Activated CD4-positive, alpha-beta T cell treated with anti-CD3 and anti-CD28 coated beads, Interleukin-2, amount 50 U/mL, for 48 hours (primary cell): Measurements from ENCODE around the gene GAS6.

Experiments used
- DNase-seq, 2 experiments: peaks; one replicate each; pipeline ENCODE4 v3.0.0-alpha.2; 2020

Gene GAS6

GRCh38 chr13:113786262-113786841 is 77.5 kb downstream of the GAS6 start:
- no peak for DNase-seq

DNA sequence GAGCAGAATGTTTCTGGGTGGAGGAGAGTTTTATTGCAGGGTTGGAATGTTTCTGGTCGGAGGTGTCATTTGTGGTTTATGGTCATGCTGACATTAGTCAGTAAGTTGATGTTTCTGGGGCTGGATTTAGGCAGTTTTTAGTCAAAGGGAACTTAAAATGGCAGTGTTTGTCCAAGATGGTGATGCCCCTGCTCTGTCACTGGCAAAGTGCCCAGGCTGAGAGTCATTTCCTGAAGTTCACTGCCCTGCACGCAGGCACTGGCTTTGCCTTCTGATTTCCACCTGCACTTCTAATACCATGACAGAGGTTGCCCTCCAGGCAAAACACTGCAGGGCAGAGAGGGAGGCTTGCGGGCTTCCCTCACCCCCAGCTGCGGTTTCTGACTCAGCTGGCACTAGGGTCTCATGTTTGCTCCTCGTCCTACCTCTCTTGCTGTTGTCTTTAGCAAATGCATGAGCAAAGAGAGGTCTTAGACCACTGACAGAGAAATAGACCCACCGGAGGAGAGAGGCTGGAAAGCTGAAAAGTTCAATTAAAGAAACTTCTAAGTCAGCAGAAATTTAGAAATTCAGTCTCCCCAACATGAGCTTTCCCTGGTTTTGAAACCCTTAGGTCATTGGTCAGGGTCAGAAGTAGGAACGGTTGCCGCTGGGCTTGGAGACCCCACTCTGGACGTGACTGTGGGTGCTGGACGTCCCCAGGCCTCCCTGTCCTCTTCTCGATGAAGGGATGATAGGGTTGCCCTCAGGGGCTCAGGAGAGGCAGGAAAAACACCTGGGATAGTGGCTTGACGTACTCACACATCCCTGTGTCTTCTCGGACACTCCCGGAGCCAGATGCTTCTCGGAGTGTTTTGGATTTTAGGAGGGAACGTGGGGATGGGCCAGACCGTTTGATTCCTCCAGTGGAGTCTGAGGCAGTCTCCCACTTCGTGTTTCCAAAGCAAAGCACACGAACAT is 78.5 kb downstream of the GAS6 start:
- peak; percentile 28 to 46 for DNase-seq

DNA sequence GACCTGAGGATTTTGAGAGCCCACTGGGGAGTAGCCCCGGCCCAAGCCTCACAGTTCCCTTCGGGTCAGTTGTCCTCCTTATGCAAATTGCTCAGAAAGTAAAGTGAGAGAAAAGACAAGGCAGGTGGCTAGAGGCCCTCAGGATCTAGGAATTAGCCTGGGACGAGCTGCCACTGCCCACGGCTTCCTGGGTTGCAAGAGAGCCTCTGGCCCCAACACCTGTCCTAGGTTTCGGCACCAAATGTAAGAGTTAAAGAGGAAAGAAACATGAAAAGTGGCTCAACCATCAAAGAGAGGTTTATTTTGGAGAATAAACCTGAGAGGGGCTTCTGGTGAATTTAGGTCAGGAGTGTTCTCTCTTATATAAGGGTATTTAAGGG is 79.2 kb downstream of the GAS6 start:
- no peak for DNase-seq

DNA sequence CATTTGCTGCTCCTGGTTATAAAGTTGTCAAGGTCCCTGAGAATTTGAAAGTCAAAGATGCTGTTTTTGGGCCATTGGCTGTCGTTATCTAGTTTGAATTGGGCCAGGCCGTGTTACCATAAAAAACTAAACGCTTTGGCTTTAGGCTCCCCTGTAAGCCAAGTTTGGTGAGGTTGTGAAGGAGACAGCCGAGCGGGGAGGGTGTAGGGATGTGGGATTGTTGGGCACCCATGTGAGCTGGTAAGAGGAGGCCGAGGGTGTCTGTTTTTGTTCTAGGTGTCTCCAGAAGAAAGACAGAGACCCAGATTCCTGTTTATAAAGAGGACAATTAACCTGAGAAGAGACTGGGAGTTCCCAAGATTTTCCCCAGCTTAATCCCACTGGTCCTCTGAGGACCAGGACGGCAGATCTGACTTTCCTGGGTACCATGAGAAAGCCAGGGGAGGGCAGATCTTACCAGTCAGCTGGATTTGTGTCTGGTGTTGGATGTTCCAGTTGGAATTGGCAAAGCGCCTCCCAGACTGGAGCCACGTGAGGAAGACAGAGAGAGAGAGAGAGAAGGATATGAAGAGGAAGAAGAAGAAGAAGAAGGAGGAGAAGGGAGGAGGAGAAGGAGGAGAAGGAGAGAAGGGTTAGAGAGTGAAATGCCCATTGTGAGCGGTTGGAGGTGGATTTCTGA is 79.8 kb downstream of the GAS6 start:
- no peak for DNase-seq

GRCh38 chr13:113783200-113783881 is 80.5 kb downstream of the GAS6 start:
- DNase-seq: no peak

GRCh38 chr13:113782472-113782871 is 81.4 kb downstream of the GAS6 start:
- DNase-seq: no peak

DNA sequence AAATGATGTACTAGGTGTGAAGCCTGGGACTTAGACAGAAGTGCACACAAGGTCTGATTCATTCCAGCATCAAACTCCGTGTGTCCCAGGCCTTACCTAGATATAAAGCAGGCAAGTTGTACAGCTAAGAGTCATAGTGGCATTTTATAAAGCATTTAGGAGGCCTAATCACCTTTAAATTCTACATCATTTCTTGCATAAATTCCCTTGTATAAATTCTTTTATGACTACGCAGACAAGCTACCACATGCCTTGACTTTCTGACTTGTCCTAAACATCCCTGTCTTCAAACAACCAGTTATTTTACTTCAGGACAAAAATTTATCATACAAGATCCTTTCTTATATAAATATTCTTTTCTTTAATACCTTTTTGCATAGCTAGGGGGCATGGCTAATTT is 82.3 kb downstream of the GAS6 start:
- DNase-seq: no peak

DNA sequence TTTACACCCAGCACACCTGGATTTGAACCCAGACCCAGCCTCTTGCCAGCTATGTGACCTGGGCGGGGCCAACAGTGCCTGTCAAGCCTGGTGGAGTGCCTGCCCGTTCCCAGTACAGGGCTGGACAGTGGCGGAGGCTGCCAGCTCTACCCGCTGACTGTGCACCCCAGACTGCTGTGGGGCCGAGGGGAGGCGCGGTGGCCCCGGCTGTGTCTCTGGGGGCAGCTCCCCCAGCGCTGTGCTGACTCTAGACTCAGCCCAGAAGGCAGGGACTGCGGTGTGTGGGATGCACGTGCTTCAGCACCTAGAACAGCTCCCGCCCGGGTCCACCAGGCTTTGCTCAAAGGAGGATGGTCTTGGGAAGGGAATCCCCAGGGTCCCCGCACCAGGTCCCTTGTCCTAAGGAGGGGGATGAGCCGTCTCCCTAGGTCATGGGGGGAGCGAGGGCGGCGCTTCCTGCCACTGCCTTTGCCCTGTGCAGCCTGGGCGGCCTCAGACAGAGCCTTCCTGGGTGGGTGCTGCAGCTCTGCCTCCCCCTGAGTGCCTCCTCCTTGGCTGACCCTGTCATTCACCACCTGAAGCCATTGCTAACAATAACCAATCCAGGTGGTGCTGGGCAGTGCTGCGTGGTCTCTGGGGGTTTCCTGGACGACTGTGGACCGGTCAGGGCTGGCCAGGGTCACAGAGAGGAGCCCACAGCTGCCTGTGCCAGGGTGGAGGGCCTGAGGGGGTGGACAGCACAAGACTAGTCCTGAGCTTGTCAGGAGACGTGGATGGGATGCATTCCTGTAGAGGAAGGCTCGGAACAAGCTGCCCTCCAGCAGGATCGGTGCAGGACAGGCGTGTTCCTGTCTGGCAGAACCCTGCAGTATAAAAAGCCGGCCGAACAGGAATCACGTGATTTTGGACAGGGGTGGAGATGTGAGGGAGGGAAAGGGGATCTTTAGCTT is 86.3 kb downstream of the GAS6 start:
- DNase-seq: peak in 1 of 2 experiments; percentile 10

GRCh38 chr13:113776231-113777125 is 87.4 kb downstream of the GAS6 start:
- DNase-seq: no peak

- no peak for DNase-seq
These were observed 88.3 kb downstream of the GAS6 start for GRCh38 chr13:113775451-113776145.

DNA sequence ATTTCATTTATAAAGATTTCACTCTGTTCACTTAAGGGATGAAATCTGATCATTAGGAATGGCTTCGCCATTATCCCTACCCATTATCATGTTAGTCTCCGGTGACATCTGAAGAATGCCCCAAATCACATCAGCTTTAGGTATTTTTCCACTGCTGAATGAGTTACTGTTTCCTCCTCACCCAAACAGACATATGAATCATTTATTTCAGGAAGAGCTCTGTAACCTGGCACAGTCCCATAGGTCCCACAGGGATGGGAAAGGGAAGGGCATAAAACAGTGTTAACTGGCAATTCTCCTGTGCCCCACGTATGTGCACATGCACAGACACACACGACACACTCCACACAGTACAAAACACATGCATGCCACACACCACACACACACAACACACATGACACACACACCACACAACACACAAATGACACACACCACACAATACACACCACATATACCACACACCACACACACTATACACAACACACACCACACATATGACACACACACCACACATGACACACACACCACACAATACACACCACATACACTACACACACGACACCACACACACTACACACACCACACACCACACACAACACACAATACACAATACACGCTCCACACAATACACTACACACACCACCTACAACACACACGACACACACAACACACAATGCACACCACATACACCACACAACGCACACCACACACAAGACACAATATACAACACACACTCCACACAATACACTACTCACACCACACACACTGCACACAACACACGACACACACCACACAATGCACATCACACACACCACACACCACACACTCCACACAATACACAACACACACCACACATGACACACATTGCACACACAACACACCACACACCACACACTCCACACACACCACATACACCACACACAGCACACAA is 89.4 kb downstream of the GAS6 start:
- no peak for DNase-seq

DNA sequence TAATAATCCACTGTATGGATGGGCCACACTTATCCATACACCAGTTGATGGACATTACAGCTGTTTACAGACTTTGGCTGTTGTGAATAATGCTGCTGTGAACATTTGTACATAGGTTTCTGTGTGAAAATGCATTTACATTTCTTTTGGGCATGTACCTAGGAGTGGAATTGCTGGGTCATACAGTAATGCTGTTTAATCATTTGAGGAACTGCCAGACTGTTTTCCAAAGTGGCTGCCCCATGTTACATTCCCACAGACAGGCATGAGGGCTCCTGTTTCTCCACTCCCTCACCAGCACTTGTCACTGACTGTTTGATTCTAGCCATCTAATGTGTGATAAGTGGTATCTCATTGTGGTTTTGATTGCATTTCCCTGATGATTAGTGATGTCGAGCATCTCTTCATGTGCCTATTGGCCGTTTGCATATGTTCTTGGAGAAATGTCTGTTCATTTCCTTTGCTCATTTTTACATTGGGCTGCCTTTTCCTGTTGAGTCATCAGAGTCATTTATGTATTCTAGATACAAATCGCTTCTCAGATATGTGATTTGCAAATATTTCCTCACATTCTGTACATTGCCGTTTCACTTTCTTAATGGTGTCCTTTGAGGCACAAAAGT is 92.1 kb downstream of the GAS6 start:
- no peak for DNase-seq

GRCh38 chr13:113770937-113771336 is 92.9 kb downstream of the GAS6 start:
- DNase-seq: no peak
